Measurements from ENCODE around the gene RAD51AP2. TPM values are rescaled to one million over a fixed set of nuclear protein-coding genes. Genes with fewer than 3 reads are reported as not detected.

Gene RAD51AP2
- total and polyA plus RNA-seq, 2 of the 8 experiments (the other 6 are each of a cell fraction or from before 2014, with no cell fraction given) = 0.02 to 0.20 TPM

GRCh38 chr2:17470855-17471641, 47.2 kb downstream of the RAD51AP2 start:
- Histone ChIP-seq H3K4me3 (ENCODE audit: extremely low read depth in 1 of 4, insufficient read depth in 2 of 4, low read depth in 3 of 4, low read length in 4 of 4) (peak overlapping the region in 1 of 4 experiments; percentile 2; a peak in 1 of 8 replicates), H3K23ac (ENCODE audit: insufficient read length) (no peak overlapping the region), H3K18ac (ENCODE audit: extremely low read depth, low read length) (no peak overlapping the region), H3K79me1 (ENCODE audit: low read depth, low read length) (no peaks in the 10 kb centered on the region), H3K56ac (replicated peaks; ENCODE audit: insufficient read length, low read depth, low read length) (no peak overlapping the region), H4K8ac (ENCODE audit: extremely low read depth, insufficient read depth, low read length) (no peak overlapping the region), H2BK12ac (ENCODE audit: low read depth, low read length) (peak overlapping the region; percentile 10; the same call in 1 of the 2 replicates), H3K4me1 (replicated peaks in 1 of 4; ENCODE audit: control insufficient read depth in 3 of 4, insufficient read depth in 4 of 4, low read length in 3 of 4) (no peaks in the 10 kb centered on the region; a peak in 2 of 7 replicates), H3K4me2 (ENCODE audit: insufficient read depth in 1 of 2, low read depth in 2 of 2, low read length in 2 of 2) (no peak overlapping the region), H2BK120ac (replicated peaks; ENCODE audit: low read depth, low read length) (no peak overlapping the region), H2BK15ac (ENCODE audit: low read length) (0 out of 2 replicates have a peak overlapping the region, but pooled peaks have one; percentile 54), H3K79me2 (ENCODE audit: control insufficient read depth in 1 of 2, insufficient read depth in 2 of 2, low read length in 2 of 2) (no peaks in the 10 kb centered on the region), H2AFZ (ENCODE audit: low read length) (peak overlapping the region; percentile 11; the same call in 1 of the 2 replicates), H4K91ac (replicated peaks; ENCODE audit: insufficient read length, low read length) (no peak overlapping the region), H3K23me2 (ENCODE audit: low read depth, low read length) (no peaks in the 10 kb centered on the region), H2BK20ac (ENCODE audit: low read length) (peak overlapping the region; percentile 16; the same call in 1 of the 2 replicates), H4K5ac (ENCODE audit: insufficient read length, low read depth, low read length) (no peak overlapping the region), H3K4ac (replicated peaks; ENCODE audit: insufficient read length, low read depth, low read length) (no peak overlapping the region), H3K27me3 (replicated peaks in 1 of 4; ENCODE audit: control insufficient read depth in 3 of 4, extremely low read depth in 1 of 4, insufficient read depth in 3 of 4, low read length in 3 of 4) (no peaks in the 10 kb centered on the region), H3K27ac (ENCODE audit: low read depth, low read length) (no peak overlapping the region), H2AK5ac (ENCODE audit: low read depth, low read length) (no peak overlapping the region), H3K14ac (ENCODE audit: insufficient read length) (no peak overlapping the region), H3K9ac (replicated peaks in 1 of 4; ENCODE audit: extremely low read depth in 1 of 4, low read depth in 3 of 4, low read length in 3 of 4) (no peak overlapping the region), H3K36me3 (ENCODE audit: control insufficient read depth in 2 of 4, insufficient read depth in 4 of 4, low read length in 3 of 4) (no peaks in the 10 kb centered on the region; a peak in 1 of 8 replicates), H3K9me3 (ENCODE audit: insufficient read depth in 2 of 2, low read depth in 1 of 2, low read length in 1 of 2) (peaks cover 0 to 17% of the 10 kb centered on the region in 2 experiments; a peak in 2 of 4 replicates), H4K20me1 (replicated peaks in 1 of 2; ENCODE audit: control insufficient read depth in 1 of 2, insufficient read depth in 2 of 2, low read length in 2 of 2) (no peaks in the 10 kb centered on the region), H2BK5ac (ENCODE audit: low read depth, low read length) (no peak overlapping the region; the same call in 1 of the 2 replicates)
- FAIRE-seq (peak; percentile 93), DNase-seq (ENCODE audit: low read depth in 1 of 2, low spot score in 2 of 2) (peak in 1 of 2 experiments; percentile 41)
- POLR2A ChIA-PET (ENCODE audit: partially characterized antibody) = interaction anchor here (0.9 kb wide), 1 partner anchor 69 kb away, joined by 3 read pairs; the partner anchor contains the start of gene VSNL1
- WGBS, 2 experiments (ENCODE audit: extremely low coverage in 1 of 2, insufficient coverage in 1 of 2, insufficient read length in 1 of 2, insufficient replicate concordance in 2 of 2, low coverage in 1 of 2, low lambda C conversion rate in 2 of 2, missing lambda C conversion rate in 1 of 2) = 77% methylated on average over 5 of the region's 6 CpGs; no CpG with 5 or more reads in 1 of the 2 experiments
- CTCF ChIA-PET (ENCODE audit: partially characterized antibody) = interaction anchor here (0.6 to 2.3 kb wide), 33 partner anchors 9 to 1293 kb away, joined by 3 to 30 read pairs (median 4); no protein-coding TSS in a partner anchor
- TF ChIP-seq SP2 (IDR thresholded peaks at IDR 0.05; ENCODE audit: low read length) (no peak), BRCA1 (IDR thresholded peaks at IDR 0.05; ENCODE audit: low read depth, low read length) (no peak), BCL11A (IDR thresholded peaks at IDR 0.05; ENCODE audit: low read depth in 2 of 2, low read length in 2 of 2) (no peak), SRF (IDR thresholded peaks at IDR 0.05; ENCODE audit: low read depth, low read length) (no peak), PHF8 (conservative IDR thresholded peaks at IDR 0.05; ENCODE audit: low read depth, low read length) (no peak), CTCF (IDR thresholded peaks at IDR 0.05; ENCODE audit: control extremely low read depth in 1 of 3, insufficient read depth in 1 of 3, low read depth in 1 of 3, low read length in 3 of 3) (peak in 2 of 3 experiments; percentile 63 to 69; a peak in 3 of 4 replicates), TEAD4 (IDR thresholded peaks at IDR 0.05; ENCODE audit: low read depth, low read length) (peak; percentile 46; the same call in 1 of the 2 replicates), YY1 (IDR thresholded peaks at IDR 0.05; ENCODE audit: low read depth, low read length) (peak; percentile 47; the same call in 1 of the 2 replicates), JUN (IDR thresholded peaks at IDR 0.05; ENCODE audit: low read depth, low read length) (no peak)

Measured in H1 (cell line).